ENCODE results near the gene RAMACL. TPM values are rescaled to one million over a fixed set of nuclear protein-coding genes. Genes with fewer than 3 reads are reported as not detected.
"Not testable (repeated sequence)": the region's sequence is repeated elsewhere in the genome, so short reads cannot be mapped to it uniquely, and the experiment has no call there.

Gene RAMACL
- total RNA-seq (1 to 10 TPM; 2.2 to 6.9 (median 5.4) TPM), polyA plus RNA-seq (under 1 TPM; 0.23 to 0.38 (median 0.26) TPM)
- long read RNA-seq, donor 1, transcript RAMACL-201 (1 exons, 1,991 nt): major isoform, 14 of 14 reads
- long read RNA-seq, donor 1, partial matches to known transcripts: 0 of 14 reads
- long read RNA-seq, donor 1, other reads (novel, unspliced or antisense): 0 of 14 reads
- long read RNA-seq, donor 2, transcript RAMACL-201 (1 exons, 1,991 nt): major isoform, 18 of 18 reads
- long read RNA-seq, donor 2, partial matches to known transcripts: 0 of 18 reads
- long read RNA-seq, donor 2, other reads (novel, unspliced or antisense): 0 of 18 reads

DNA sequence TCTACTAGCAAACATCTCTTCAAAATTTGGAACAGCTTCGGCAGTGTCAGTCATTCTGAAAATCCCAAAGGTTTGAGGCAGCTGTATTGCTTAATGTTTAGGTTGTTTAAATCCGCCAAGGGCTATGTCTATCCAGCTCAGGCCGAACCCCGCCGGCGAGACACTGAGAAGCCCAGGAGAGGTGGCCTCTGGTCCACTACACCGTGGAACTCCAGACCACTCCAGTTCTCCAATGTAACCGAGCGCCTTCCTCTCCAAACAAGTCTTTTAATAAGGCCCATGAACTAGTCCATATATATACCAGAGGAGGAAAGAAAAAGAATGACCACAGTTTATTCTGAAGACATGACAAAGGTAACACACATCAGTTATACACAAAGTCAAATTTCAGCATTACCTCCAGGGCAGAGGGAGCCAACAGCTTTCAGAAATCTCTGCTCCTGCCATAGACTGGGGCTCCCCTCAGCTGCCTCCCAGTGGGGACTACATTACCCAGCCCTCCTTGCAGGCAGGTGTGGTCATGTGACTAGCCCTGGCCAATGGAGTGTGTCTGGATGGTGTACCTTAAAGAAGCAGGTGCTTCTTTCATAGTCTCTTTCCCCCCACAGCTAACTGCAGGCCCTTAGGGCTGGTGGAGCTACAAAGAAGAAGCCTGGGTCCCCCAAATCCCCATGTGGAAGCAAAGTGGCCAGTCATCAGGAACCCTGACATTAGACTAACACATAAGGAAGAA, at the start of gene RAMACL:
TSS of gene RAMACL (minus strand) at position 255 of the 733 bp plus-strand sequence. CDS start at position 54, 201 bp downstream.
- WGBS, 5 donors: 91 to 98% (median 96%) methylated on average over 9 of the region's 9 CpGs
- Histone ChIP-seq H3K27me3 (replicated peaks in 1 of 7) (no peaks in the 10 kb centered on the region), H3K9me3 (no peaks in the 10 kb centered on the region), H3K27ac (peak within 1 kb of the TSS in 7 of 8 donors; percentile 27 to 79 (median 47)), H3K4me1 (peaks cover 14 to 58% (median 46%) of the 10 kb centered on the region in 6 donors), H3K36me3 (no peaks in the 10 kb centered on the region), H3K4me3 (no peak within 1 kb of the TSS)
- TF ChIP-seq POLR2A (IDR thresholded peaks at IDR 0.05): no peak
- no peak for TF ChIP-seq POLR2AphosphoS5 (IDR thresholded peaks at IDR 0.05)
- TF ChIP-seq CTCF (IDR thresholded peaks at IDR 0.05 in 8 of 11, conservative IDR thresholded peaks at IDR 0.05 in 3 of 11): no peak
- intact Hi-C loops (cut with DNase I; ENCODE audit: low total_unique reads): no loop called here
- peak; percentile 90 for DNase-seq

- peaks cover 0 to 40% (median 4%) of the 10 kb centered on the region in 7 donors for H3K27me3 ChIP-seq (replicated peaks in 1 of 7)
- TF ChIP-seq POLR2A (IDR thresholded peaks at IDR 0.05) (no peak), POLR2AphosphoS5 (IDR thresholded peaks at IDR 0.05) (no peak), CTCF (IDR thresholded peaks at IDR 0.05 in 8 of 11, conservative IDR thresholded peaks at IDR 0.05 in 3 of 11) (no peak)
- H3K27ac ChIP-seq: peak overlapping the region; percentile 28 to 89 (median 80)
- intact Hi-C loops (cut with DNase I; ENCODE audit: low total_unique reads): no loop called here
- H3K4me3 ChIP-seq: no peak overlapping the region
- H3K4me1 ChIP-seq: peaks cover 0 to 75% (median 7%) of the 10 kb centered on the region in 6 donors
- H3K36me3 ChIP-seq: no peaks in the 10 kb centered on the region
- no peaks in the 10 kb centered on the region for H3K9me3 ChIP-seq
- no peak for DNase-seq
- WGBS, 5 donors: 88 to 94% (median 91%) methylated on average over 19 to 20 of the region's 20 CpGs
Observed at GRCh38 chr6:166635013-166635970, 48.8 kb upstream of the RAMACL start.

DNA sequence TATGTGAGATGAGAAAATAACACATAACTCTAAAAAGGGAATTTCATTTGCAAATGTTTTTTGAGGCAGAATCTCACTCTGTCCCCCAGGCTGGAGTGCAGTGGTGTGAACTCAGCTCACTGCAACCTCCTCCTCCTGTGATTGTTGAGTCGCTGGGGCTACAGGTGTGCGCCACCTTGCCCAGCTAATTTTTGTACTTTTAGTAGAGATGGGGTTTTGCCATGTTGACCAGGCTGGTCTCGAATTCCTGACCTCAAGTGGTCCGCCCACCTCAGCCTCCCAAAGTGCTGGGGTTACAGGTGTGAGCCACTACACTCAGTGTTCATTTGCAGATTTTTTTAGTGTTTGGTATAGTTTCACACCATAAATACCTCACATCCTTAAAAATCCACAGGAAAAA, 48.1 kb upstream of the RAMACL start:
- H3K4me1 ChIP-seq: peaks cover 0 to 75% (median 6%) of the 10 kb centered on the region in 6 donors
- peaks cover 0 to 40% (median 0%) of the 10 kb centered on the region in 7 donors for H3K27me3 ChIP-seq (replicated peaks in 1 of 7)
- H3K9me3 ChIP-seq; H3K36me3 ChIP-seq; DNase-seq; H3K4me3 ChIP-seq; intact Hi-C loops (cut with DNase I; ENCODE audit: low total_unique reads): not testable (repeated sequence)
- 82 to 93% (median 89%) methylated on average over 4 of the region's 4 CpGs for WGBS, 5 donors
- peak overlapping the region; percentile 28 to 89 (median 80) for H3K27ac ChIP-seq

- Histone ChIP-seq H3K4me3 (no peak overlapping the region), H3K9me3 (no peaks in the 10 kb centered on the region), H3K4me1 (peaks cover 1 to 75% (median 10%) of the 10 kb centered on the region in 6 donors), H3K36me3 (no peaks in the 10 kb centered on the region), H3K27me3 (replicated peaks in 1 of 7) (peaks cover 0 to 40% (median 3%) of the 10 kb centered on the region in 7 donors), H3K27ac (peak overlapping the region; percentile 28 to 89 (median 80))
- intact Hi-C loops (cut with DNase I; ENCODE audit: low total_unique reads): no loop called here
- DNase-seq: no peak
- 53 to 65% (median 55%) methylated on average over 26 of the region's 26 CpGs for WGBS, 5 donors
- TF ChIP-seq CTCF (IDR thresholded peaks at IDR 0.05 in 8 of 11, conservative IDR thresholded peaks at IDR 0.05 in 3 of 11): no peak
- peak in 2 of 3 donors; percentile 14 to 66 for TF ChIP-seq POLR2AphosphoS5 (IDR thresholded peaks at IDR 0.05)
Observed at GRCh38 chr6:166633732-166634535, 47.5 kb upstream of the RAMACL start.
